ENCODE measurements around the gene ADORA3. TPM values are rescaled to one million over a fixed set of nuclear protein-coding genes. Genes with fewer than 3 reads are reported as not detected.

ADORA3 gene
- total RNA-seq, 1 experiment from 2014 or later: not detected

DNA sequence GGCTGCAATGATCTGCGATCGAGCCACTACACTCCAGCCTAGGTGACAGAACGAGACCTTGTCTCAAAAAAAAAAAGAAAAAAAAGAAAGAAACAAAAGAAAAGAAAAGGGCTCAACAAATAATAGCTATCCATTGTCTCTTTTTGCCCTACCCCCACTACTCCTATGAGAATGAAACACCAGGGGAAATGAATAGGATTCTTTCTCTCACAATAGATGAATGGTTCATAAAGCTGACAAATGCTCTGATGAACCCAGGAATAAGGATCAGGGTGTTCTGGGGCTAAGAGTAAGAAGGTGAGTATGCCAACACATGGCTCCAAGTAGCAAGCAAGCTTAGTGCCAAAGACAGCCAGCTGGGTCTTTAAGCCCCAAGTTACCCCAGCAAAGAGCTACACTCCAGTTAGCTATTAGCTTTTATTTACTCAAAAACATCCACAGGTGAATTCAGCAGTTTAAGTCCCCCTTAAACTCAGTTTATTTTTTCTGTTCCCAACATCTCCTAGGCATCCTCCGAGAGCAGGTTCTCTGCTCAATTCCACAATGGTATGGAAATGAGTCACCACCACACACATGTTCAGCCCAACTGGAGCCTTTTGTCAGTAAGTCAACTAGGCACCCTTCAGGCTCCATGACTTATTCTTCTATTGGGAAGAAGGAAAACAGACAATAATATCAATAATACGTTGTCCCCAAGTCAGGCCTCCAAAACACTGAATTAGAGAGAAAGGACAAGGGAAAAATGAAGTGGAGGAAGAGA, 4.2 kb downstream of the ADORA3 start:
- ChIA-PET CTCF (no interaction called here), POLR2A (ENCODE audit: low non-redundant PET) (no interaction called here)
- BruUV-seq (replicated peaks): no TSS peak
- no peak for DNase-seq (ENCODE audit: low spot score)
- H3K9me3 ChIP-seq (ENCODE audit: low read depth, low read length, poor library complexity, severe bottlenecking): no peaks in the 10 kb centered on the region
- H3K27ac ChIP-seq (ENCODE audit: low read depth, low read length, poor library complexity, severe bottlenecking): no peak overlapping the region
- no peaks in the 10 kb centered on the region for H3K4me1 ChIP-seq (ENCODE audit: insufficient read depth, low read length, poor library complexity, severe bottlenecking)
- peaks cover 33% of the 10 kb centered on the region for H3K27me3 ChIP-seq (replicated peaks; ENCODE audit: insufficient read depth, low read depth, low read length, poor library complexity)
- no peak overlapping the region for H3K4me3 ChIP-seq (ENCODE audit: low read depth, low read length, poor library complexity, severe bottlenecking)
- H3K36me3 ChIP-seq (ENCODE audit: insufficient read depth, low read length, poor library complexity, severe bottlenecking): no peaks in the 10 kb centered on the region
- TF ChIP-seq, protein P1, sequence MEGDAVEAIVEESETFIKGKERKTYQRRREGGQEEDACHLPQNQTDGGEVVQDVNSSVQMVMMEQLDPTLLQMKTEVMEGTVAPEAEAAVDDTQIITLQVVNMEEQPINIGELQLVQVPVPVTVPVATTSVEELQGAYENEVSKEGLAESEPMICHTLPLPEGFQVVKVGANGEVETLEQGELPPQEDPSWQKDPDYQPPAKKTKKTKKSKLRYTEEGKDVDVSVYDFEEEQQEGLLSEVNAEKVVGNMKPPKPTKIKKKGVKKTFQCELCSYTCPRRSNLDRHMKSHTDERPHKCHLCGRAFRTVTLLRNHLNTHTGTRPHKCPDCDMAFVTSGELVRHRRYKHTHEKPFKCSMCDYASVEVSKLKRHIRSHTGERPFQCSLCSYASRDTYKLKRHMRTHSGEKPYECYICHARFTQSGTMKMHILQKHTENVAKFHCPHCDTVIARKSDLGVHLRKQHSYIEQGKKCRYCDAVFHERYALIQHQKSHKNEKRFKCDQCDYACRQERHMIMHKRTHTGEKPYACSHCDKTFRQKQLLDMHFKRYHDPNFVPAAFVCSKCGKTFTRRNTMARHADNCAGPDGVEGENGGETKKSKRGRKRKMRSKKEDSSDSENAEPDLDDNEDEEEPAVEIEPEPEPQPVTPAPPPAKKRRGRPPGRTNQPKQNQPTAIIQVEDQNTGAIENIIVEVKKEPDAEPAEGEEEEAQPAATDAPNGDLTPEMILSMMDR (conservative IDR thresholded peaks at IDR 0.05; ENCODE audit: low read depth, low read length): no peak
- TF ChIP-seq EZH2 (IDR thresholded peaks at IDR 0.05; ENCODE audit: borderline replicate concordance, low read depth, low read length, poor library complexity, severe bottlenecking): no peak
- intact Hi-C loops (cut with micrococcal nuclease; ENCODE audit: unreplicated experiment): no loop called here

DNA sequence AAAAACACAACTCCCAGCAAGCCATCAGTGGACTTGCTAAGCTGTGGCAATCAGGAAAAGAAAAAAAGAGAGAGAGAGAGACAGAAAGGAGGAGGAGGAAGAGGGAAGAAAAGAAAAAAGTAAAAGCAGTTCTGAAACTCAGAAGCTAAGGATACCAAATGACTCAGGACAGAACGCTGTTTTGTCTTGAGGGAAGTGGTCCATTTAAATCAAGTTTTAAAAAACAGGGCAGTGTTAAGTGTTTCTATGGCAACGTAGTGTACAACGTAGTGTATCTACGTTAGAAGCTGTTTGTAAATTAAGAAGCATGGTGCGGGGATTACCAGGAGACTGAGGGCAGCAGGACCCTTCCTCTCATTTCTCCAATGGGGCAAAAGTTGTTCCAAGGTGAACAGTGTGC, 5.8 kb downstream of the ADORA3 start:
- intact Hi-C loops (cut with micrococcal nuclease; ENCODE audit: unreplicated experiment): no loop called here
- Histone ChIP-seq H3K4me3 (ENCODE audit: low read depth, low read length, poor library complexity, severe bottlenecking) (no peak overlapping the region), H3K27me3 (replicated peaks; ENCODE audit: insufficient read depth, low read depth, low read length, poor library complexity) (peaks cover 29% of the 10 kb centered on the region), H3K9me3 (ENCODE audit: low read depth, low read length, poor library complexity, severe bottlenecking) (no peaks in the 10 kb centered on the region), H3K4me1 (ENCODE audit: insufficient read depth, low read length, poor library complexity, severe bottlenecking) (no peaks in the 10 kb centered on the region), H3K36me3 (ENCODE audit: insufficient read depth, low read length, poor library complexity, severe bottlenecking) (no peaks in the 10 kb centered on the region), H3K27ac (ENCODE audit: low read depth, low read length, poor library complexity, severe bottlenecking) (no peak overlapping the region)
- no peak for DNase-seq (ENCODE audit: low spot score)
- no peak for TF ChIP-seq EZH2 (IDR thresholded peaks at IDR 0.05; ENCODE audit: borderline replicate concordance, low read depth, low read length, poor library complexity, severe bottlenecking)
- TF ChIP-seq, protein P1 (conservative IDR thresholded peaks at IDR 0.05; ENCODE audit: low read depth, low read length): no peak
- BruUV-seq (replicated peaks): no TSS peak
- POLR2A ChIA-PET (ENCODE audit: low non-redundant PET): no interaction called here
- CTCF ChIA-PET: no interaction called here

DNA sequence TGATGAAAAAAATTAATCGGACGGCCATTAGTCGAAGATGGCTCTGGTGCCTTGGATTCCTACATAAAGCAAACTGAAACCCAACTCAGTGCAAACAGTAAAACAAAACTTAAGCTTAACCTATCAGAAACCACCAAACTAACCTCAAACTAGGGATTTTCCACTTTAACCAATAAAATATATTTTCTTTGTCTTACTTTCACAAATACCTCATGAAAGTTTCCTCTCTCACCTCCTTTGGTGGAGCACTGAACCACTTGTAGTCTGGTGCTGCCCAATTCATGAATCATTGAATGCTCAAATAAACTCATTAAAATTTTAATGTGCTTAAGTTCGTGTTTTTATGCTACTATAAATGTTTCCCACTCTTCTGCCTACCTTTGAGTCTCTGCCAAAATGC, 7.0 kb downstream of the ADORA3 start:
- TF ChIP-seq, protein P1 (conservative IDR thresholded peaks at IDR 0.05; ENCODE audit: low read depth, low read length): no peak
- no peak for TF ChIP-seq EZH2 (IDR thresholded peaks at IDR 0.05; ENCODE audit: borderline replicate concordance, low read depth, low read length, poor library complexity, severe bottlenecking)
- no peak for DNase-seq (ENCODE audit: low spot score)
- no peak overlapping the region for H3K4me3 ChIP-seq (ENCODE audit: low read depth, low read length, poor library complexity, severe bottlenecking)
- peaks cover 26% of the 10 kb centered on the region for H3K27me3 ChIP-seq (replicated peaks; ENCODE audit: insufficient read depth, low read depth, low read length, poor library complexity)
- BruUV-seq (replicated peaks): no TSS peak
- H3K27ac ChIP-seq (ENCODE audit: low read depth, low read length, poor library complexity, severe bottlenecking): no peak overlapping the region
- POLR2A ChIA-PET (ENCODE audit: low non-redundant PET): no interaction called here
- H3K4me1 ChIP-seq (ENCODE audit: insufficient read depth, low read length, poor library complexity, severe bottlenecking): no peaks in the 10 kb centered on the region
- H3K36me3 ChIP-seq (ENCODE audit: insufficient read depth, low read length, poor library complexity, severe bottlenecking): no peaks in the 10 kb centered on the region
- intact Hi-C loops (cut with micrococcal nuclease; ENCODE audit: unreplicated experiment): no loop called here
- CTCF ChIA-PET: no interaction called here
- H3K9me3 ChIP-seq (ENCODE audit: low read depth, low read length, poor library complexity, severe bottlenecking): no peaks in the 10 kb centered on the region
